NCI-H82 (cell line): ENCODE data around the gene BBX.

ENCODE experiments used
- DNase-seq: peaks from one replicate; lab custom pipeline; 2025; lab: John Stamatoyannopoulos, UW

Gene BBX

GRCh38 chr3:107846279-107846852 lies 323.6 kb downstream of the BBX start:
- peak; percentile 76 for DNase-seq

GRCh38 chr3:107847791-107848190 lies 325.0 kb downstream of the BBX start:
- no peak for DNase-seq

- DNase-seq = no peak
Measured at GRCh38 chr3:107848351-107848915, 325.7 kb downstream of the BBX start.

- DNase-seq = no peak
Measured at GRCh38 chr3:107850681-107851080, 327.9 kb downstream of the BBX start.

- DNase-seq = no peak
Measured at GRCh38 chr3:107853821-107854220, 331.1 kb downstream of the BBX start.

GRCh38 chr3:107854733-107855132 lies 332.0 kb downstream of the BBX start:
- peak; percentile 24 for DNase-seq

- DNase-seq = peak; percentile 52
Measured at GRCh38 chr3:107855710-107856109, 332.9 kb downstream of the BBX start.

- DNase-seq = no peak
Measured at GRCh38 chr3:107857854-107858253, 335.1 kb downstream of the BBX start.

- no peak for DNase-seq
Measured at GRCh38 chr3:107858876-107859275, 336.1 kb downstream of the BBX start.
